Activated T-cell treated with anti-CD3 and anti-CD28 coated beads, Interleukin-2, amount 50 U/mL, for 24 hours (primary cell): ENCODE data around the gene TRIO.

Experiments used
- DNase-seq: peaks from one replicate; pipeline ENCODE4 v3.0.0-alpha.2; 2020
- H3K27ac Mint-ChIP-seq: 2 replicates; pipeline ENCODE4 v1.8.0; 2020; ENCODE audit warnings: mild to moderate bottlenecking, mixed read lengths
- H3K27me3 Mint-ChIP-seq: 2 replicates; pipeline ENCODE4 v1.8.0; 2020; ENCODE audit warnings: mixed read lengths
- H3K36me3 Mint-ChIP-seq: 2 replicates; pipeline ENCODE4 v1.8.0; 2020; ENCODE audit warnings: low read depth, mixed read lengths
- H3K4me1 Mint-ChIP-seq: 2 replicates; pipeline ENCODE4 v1.8.0; 2020; ENCODE audit warnings: low read depth, mixed read lengths
- H3K4me3 Mint-ChIP-seq: 2 replicates; pipeline ENCODE4 v1.8.0; 2020; ENCODE audit warnings: mild to moderate bottlenecking, moderate library complexity, mixed read lengths
- H3K9me3 Mint-ChIP-seq: 2 replicates; pipeline ENCODE4 v1.8.0; 2020; ENCODE audit warnings: mixed read lengths

TRIO gene

GRCh38 chr5:14148890-14149671 lies 5.9 kb downstream of the TRIO start:
- Mint-ChIP-seq H3K27ac (no peak overlapping the region), H3K4me3 (no peak overlapping the region)

GRCh38 chr5:14149672-14150274 lies 6.6 kb downstream of the TRIO start:
- DNase-seq: no peak
- Mint-ChIP-seq H3K36me3 (no peaks in the 10 kb centered on the region), H3K27ac (no peak overlapping the region), H3K9me3 (no peaks in the 10 kb centered on the region), H3K4me3 (no peak overlapping the region), H3K4me1 (peaks cover 4% of the 10 kb centered on the region), H3K27me3 (peaks cover 77% of the 10 kb centered on the region)

More at GRCh38 chr5:14148890-14149671, 5.9 kb downstream of the TRIO start:
- no peaks in the 10 kb centered on the region for H3K36me3 Mint-ChIP-seq
- no peaks in the 10 kb centered on the region for H3K9me3 Mint-ChIP-seq
- peaks cover 75% of the 10 kb centered on the region for H3K27me3 Mint-ChIP-seq
- no peak for DNase-seq
- peaks cover 6% of the 10 kb centered on the region for H3K4me1 Mint-ChIP-seq

- H3K4me3 Mint-ChIP-seq: no peak overlapping the region
- H3K36me3 Mint-ChIP-seq: no peaks in the 10 kb centered on the region
- H3K9me3 Mint-ChIP-seq: no peaks in the 10 kb centered on the region
- no peak overlapping the region for H3K27ac Mint-ChIP-seq
- no peak for DNase-seq
- peaks cover 1% of the 10 kb centered on the region for H3K4me1 Mint-ChIP-seq
- peaks cover 62% of the 10 kb centered on the region for H3K27me3 Mint-ChIP-seq
Observed at GRCh38 chr5:14151416-14151815, 8.3 kb downstream of the TRIO start.

- no peak for DNase-seq
- Mint-ChIP-seq H3K27me3 (peaks cover 44% of the 10 kb centered on the region), H3K4me3 (no peak overlapping the region), H3K36me3 (no peaks in the 10 kb centered on the region), H3K9me3 (no peaks in the 10 kb centered on the region), H3K4me1 (peaks cover 1% of the 10 kb centered on the region), H3K27ac (no peak overlapping the region)
Observed at GRCh38 chr5:14153071-14153864, 10.1 kb downstream of the TRIO start.

- Mint-ChIP-seq H3K4me1 (peaks cover 1% of the 10 kb centered on the region), H3K27ac (no peak overlapping the region), H3K9me3 (no peaks in the 10 kb centered on the region), H3K36me3 (no peaks in the 10 kb centered on the region), H3K27me3 (peaks cover 36% of the 10 kb centered on the region), H3K4me3 (no peak overlapping the region)
- no peak for DNase-seq
Observed at GRCh38 chr5:14153932-14154731, 11.0 kb downstream of the TRIO start.

DNA sequence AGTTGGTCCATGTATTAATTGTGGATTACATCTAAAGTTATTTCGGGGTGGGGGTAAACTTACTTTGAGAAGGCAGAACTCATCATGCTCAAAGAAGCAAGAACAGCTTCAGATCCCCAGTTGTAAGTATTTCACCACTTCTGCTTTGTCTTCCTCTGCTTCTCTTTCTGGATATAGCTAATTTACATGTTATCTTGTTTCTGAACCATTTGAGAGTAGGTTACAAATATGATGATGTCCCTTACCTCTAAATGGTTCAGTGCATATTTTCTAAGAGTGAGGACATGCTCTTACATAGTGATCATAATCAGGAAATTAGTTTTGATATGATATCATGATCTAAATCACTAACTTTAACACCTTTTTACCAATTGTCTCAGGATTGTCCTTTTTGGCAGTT lies 11.9 kb downstream of the TRIO start:
- Mint-ChIP-seq H3K36me3 (no peaks in the 10 kb centered on the region), H3K27me3 (peaks cover 26% of the 10 kb centered on the region), H3K9me3 (no peaks in the 10 kb centered on the region), H3K27ac (no peak overlapping the region), H3K4me1 (peaks cover 1% of the 10 kb centered on the region), H3K4me3 (no peak overlapping the region)
- DNase-seq: no peak

- no peaks in the 10 kb centered on the region for H3K36me3 Mint-ChIP-seq
- H3K4me1 Mint-ChIP-seq: peaks cover 1% of the 10 kb centered on the region
- peaks cover 25% of the 10 kb centered on the region for H3K27me3 Mint-ChIP-seq
- no peak for DNase-seq
- H3K9me3 Mint-ChIP-seq: no peaks in the 10 kb centered on the region
- H3K27ac Mint-ChIP-seq: no peak overlapping the region
- no peak overlapping the region for H3K4me3 Mint-ChIP-seq
Observed at GRCh38 chr5:14155739-14156138, 12.6 kb downstream of the TRIO start.

DNA sequence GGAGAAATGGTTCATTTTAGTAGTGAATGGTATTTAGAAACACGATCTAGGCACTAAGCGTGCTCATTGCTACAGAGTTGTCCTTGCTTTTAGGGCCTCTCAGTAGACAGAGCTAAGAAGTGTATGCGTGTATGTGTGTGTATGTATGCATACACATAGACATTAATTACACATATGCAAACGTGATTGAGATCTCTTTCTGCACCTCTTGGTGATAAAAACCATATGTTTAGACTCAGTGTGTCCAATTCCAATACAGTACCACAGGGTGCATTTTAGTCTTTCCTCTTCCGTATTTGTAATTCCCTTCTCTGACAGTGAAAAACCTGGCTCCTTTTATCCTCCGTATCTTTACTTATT lies 13.1 kb downstream of the TRIO start:
- Mint-ChIP-seq H3K4me3 (no peak overlapping the region), H3K4me1 (peaks cover 1% of the 10 kb centered on the region), H3K36me3 (no peaks in the 10 kb centered on the region), H3K27ac (no peak overlapping the region), H3K27me3 (peaks cover 25% of the 10 kb centered on the region), H3K9me3 (no peaks in the 10 kb centered on the region)
- no peak for DNase-seq

GRCh38 chr5:14156650-14157492 lies 13.7 kb downstream of the TRIO start:
- no peak for DNase-seq
- peaks cover 1% of the 10 kb centered on the region for H3K4me1 Mint-ChIP-seq
- H3K27me3 Mint-ChIP-seq: peaks cover 23% of the 10 kb centered on the region
- H3K9me3 Mint-ChIP-seq: no peaks in the 10 kb centered on the region
- H3K27ac Mint-ChIP-seq: no peak overlapping the region
- H3K4me3 Mint-ChIP-seq: no peak overlapping the region
- H3K36me3 Mint-ChIP-seq: no peaks in the 10 kb centered on the region

DNA sequence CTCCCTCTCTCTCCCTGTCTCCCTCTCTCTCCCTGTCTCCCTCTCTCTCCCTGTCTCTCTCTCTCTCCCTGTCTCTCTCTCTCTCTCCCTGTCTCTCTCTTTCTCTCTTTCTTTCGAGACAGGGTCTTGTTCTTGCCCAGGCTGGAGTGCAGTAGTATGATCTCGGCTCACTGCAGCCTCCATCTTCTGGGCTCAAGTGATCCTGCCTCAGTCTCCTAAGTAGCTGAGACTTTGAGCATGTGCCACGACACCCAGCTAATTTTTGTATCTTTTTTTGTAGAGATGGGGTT lies 14.3 kb downstream of the TRIO start:
- H3K27ac Mint-ChIP-seq: no peak overlapping the region
- H3K9me3 Mint-ChIP-seq: no peaks in the 10 kb centered on the region
- DNase-seq: no peak
- peaks cover 20% of the 10 kb centered on the region for H3K27me3 Mint-ChIP-seq
- H3K36me3 Mint-ChIP-seq: no peaks in the 10 kb centered on the region
- peaks cover 1% of the 10 kb centered on the region for H3K4me1 Mint-ChIP-seq
- no peak overlapping the region for H3K4me3 Mint-ChIP-seq

DNA sequence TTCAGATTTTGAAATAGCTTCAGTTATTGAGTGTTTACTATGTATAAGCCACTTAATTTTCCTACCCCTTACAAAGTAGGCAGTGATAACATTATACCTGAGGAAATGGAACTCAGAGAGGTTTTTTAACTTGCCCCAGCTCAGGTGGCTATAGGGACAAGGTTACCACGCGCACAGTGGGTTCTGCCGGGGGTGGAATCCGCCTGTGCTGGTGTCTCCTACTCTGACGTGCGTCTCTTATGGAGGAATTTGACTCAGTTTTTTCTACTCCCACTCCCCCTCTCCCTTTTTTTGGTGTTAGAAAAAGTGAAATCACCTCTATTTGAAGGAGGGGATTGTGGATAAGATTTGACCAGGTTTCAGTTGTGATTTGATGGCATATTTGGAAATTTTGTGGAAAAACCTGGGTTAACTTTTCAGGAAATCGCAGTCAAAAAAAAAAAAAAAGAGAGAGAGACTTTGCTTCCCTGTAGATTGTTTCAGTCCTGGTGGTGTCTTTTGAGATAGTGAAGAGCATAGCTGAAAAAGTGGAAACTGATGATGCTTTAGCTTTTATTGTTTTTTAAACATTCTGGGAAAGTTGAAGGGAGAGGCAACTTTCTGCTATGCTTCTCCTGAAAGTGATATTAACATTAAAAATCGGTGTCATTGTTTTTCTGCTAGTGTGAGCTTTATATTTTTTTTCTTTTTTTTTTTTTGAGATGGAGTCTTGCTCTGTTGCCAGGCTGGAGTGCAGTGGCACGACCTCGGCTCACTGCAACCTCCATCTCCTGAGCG lies 15.9 kb downstream of the TRIO start:
- Mint-ChIP-seq H3K4me3 (no peak overlapping the region), H3K9me3 (peaks cover 2% of the 10 kb centered on the region), H3K4me1 (peaks cover 1% of the 10 kb centered on the region), H3K36me3 (no peaks in the 10 kb centered on the region), H3K27ac (no peak overlapping the region), H3K27me3 (peaks cover 5% of the 10 kb centered on the region)
- DNase-seq: no peak

DNA sequence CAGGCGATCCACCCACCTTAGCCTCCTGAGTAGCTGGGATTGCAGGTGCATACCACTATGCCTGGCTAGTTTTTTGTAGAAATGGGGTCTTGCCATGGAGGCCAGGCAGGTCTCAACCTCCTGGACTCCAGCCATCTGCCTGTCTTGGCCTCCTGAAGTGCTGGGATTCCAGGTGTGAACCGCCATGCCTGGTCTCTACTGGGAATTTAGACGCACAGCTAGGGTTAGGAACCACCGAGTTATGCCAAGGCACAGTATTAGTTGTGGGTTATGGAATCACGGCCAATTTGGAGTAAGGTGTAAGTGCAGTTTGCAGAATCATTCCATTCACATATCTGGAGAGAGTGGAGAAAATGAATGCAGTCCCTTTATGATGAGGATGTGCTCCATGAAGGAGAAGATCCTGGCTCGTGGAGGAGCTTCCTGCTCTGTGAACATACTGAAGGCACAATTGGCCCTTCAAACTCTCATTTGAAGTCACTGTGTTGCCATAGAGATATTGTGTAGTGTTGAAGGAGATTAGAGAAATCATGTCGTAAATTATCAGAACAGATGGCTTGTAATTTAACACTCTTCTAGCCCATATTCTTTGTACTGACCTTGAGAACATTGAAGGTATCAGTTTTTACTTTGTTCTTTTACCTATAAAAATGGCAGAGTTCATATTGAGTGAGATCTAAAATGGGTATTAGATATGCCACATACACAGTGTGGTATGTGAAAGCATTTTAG lies 18.8 kb downstream of the TRIO start:
- peaks cover 4% of the 10 kb centered on the region for H3K9me3 Mint-ChIP-seq
- H3K4me3 Mint-ChIP-seq: no peak overlapping the region
- no peaks in the 10 kb centered on the region for H3K27me3 Mint-ChIP-seq
- no peak overlapping the region for H3K27ac Mint-ChIP-seq
- no peaks in the 10 kb centered on the region for H3K4me1 Mint-ChIP-seq
- no peak for DNase-seq
- H3K36me3 Mint-ChIP-seq: no peaks in the 10 kb centered on the region
